HG03135 (cell line): Measurements from ENCODE around the gene PCNT.
"Not testable (repeated sequence)": the region's sequence is repeated elsewhere in the genome, so short reads cannot be mapped to it uniquely, and the experiment has no call there.

Source experiments
- ATAC-seq: cut with Tn5 transposase; IDR thresholded peaks from one replicate; pipeline ENCODE4 v1.9.1; 2021; ENCODE audit warnings: mild to moderate bottlenecking, moderate library complexity; ENCODE audit not compliant: unreplicated experiment

The PCNT gene

DNA sequence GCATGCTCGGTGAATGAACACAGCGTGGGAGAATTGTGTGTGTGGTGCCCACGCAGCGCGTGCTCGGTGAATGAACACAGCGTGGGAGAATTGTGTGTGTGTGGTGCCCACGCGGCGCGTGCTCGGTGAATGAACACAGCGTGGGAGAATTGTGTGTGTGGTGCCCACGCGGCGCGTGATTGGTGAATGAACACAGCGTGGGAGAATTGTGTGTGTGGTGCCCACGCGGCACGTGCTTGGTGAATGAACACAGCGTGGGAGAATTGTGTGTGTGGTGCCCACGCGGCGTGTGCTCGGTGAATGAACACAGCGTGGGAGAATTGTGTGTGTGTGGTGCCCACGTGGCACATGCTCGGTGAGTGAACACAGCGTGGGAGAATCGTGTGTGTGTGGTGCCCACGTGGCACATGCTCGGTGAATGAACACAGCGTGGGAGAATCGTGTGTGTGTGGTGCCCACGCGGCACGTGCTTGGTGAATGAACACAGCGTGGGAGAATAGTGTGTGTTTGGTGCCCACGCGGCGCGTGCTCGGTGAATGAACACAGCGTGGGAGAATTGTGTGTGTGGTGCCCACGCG is 79.4 kb downstream of the PCNT start:
- not testable (repeated sequence) for ATAC-seq

DNA sequence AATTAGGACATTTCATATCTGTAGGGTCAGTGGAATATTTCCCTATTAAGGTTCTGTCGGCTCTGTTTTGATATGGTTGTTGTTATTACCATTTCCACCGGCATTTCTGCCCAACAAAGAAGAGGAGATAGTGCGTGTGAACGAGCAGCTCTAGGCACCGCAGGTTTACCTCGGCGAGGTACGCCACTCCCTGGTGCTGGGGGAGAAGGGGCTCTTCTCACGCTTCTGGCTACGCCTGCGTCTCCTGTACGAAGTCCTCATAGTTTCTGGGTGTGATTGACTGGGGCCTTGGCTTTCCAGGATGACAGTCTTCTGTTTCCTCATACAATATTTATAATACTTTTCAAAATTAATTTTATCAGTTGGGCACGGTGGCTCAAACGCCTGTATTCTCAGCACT is 80.3 kb downstream of the PCNT start:
- no peak for ATAC-seq

DNA sequence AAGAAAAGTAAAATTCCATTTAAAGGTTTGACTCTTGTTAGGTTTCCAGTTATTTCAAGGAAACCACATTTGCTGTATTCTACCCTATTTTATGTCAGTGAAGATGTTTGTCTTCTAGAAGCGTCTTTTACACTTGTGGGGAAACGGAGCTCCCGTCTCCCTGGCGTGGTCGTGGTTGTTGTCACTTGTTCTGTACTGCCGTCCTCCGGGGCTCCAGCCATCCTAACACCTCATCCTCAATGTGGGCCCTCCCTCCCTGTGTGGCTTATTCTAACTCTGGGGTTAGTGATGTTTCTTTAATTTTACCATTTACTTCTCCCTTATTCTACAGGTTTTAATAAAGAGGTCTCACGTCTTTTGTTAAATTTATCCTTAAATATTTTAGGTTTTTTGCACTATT is 82.0 kb downstream of the PCNT start:
- ATAC-seq = no peak

DNA sequence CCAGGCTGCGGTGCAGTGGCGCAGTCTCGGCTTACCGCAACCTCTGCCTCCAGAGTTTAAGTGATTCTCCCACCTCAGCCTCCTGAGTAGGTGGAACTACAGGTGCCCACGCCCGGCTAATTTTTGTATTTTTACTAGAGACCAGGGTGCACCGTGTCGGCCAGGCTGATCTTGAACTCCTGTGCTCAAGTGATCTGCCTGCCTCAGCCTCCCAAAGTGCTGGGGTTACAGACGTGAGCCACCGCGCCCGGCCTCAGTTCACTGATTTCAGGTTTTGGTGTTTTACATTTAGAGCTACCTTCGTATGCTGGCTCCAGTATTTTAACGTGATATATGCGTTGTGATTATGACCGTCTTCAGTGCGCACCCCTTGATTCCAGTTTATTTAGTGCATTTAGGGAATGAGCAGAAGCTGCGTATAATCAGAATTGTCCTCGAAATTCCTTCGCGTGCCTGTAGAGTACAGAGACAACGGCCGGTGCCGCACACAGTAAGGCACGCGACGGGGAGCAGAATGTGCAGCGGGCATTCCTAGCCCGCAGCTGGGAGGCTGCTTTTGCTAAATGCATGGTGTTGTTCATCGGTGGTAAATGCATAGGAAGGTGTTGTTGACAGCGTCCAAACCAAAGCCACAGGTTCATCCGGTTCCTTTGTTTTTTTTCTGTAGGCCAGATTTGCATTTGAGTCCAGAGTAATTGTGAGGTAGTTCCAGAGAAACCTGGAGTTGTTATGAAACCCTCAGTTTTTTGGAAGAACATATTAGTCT is 85.9 kb downstream of the PCNT start:
- ATAC-seq = no peak

DNA sequence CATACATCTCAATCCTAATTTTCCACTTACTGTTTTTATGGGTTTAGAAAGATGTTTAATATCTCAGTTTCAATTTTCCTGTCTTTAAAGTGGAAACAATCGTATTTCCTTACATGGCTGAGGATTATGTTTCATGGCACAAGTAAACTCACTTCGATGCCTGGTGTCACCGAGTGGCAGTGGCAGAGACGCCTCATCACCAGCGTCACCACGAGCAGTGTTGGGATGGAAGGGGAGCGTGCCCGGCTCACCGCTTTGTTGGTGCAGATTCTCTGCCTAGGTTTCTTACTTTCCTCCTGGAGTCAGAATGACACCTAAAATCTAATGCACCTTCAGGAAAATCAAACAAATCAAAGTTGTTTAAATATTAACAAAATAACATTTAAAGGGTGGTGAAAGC is 86.6 kb downstream of the PCNT start:
- no peak for ATAC-seq

DNA sequence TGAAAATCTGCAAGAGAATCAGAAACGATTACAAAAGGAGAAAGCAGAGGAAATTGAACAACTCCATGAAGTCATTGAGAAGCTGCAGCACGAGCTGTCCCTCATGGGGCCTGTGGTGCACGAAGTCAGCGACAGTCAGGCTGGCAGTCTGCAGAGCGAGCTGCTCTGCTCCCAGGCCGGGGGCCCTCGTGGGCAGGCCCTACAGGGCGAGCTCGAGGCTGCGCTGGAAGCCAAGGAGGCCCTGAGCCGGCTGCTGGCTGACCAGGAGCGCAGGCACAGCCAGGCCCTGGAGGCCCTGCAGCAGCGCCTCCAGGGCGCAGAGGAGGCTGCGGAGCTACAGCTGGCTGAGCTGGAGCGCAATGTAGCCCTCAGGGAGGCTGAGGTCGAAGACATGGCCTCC is 87.3 kb downstream of the PCNT start:
- no peak for ATAC-seq

DNA sequence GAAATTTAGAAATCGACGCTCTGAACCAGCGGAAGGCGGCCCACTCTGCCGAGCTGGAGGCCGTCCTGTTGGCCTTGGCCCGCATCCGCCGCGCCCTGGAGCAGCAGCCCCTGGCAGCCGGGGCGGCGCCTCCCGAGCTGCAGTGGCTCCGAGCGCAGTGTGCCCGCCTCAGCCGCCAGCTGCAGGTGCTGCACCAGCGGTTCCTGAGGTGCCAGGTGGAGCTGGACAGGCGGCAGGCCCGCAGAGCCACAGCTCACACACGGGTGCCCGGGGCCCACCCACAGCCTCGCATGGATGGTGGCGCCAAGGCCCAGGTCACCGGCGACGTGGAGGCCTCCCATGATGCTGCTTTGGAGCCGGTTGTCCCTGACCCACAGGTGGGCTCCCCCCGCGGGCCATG is 87.7 kb downstream of the PCNT start:
- ATAC-seq = no peak

DNA sequence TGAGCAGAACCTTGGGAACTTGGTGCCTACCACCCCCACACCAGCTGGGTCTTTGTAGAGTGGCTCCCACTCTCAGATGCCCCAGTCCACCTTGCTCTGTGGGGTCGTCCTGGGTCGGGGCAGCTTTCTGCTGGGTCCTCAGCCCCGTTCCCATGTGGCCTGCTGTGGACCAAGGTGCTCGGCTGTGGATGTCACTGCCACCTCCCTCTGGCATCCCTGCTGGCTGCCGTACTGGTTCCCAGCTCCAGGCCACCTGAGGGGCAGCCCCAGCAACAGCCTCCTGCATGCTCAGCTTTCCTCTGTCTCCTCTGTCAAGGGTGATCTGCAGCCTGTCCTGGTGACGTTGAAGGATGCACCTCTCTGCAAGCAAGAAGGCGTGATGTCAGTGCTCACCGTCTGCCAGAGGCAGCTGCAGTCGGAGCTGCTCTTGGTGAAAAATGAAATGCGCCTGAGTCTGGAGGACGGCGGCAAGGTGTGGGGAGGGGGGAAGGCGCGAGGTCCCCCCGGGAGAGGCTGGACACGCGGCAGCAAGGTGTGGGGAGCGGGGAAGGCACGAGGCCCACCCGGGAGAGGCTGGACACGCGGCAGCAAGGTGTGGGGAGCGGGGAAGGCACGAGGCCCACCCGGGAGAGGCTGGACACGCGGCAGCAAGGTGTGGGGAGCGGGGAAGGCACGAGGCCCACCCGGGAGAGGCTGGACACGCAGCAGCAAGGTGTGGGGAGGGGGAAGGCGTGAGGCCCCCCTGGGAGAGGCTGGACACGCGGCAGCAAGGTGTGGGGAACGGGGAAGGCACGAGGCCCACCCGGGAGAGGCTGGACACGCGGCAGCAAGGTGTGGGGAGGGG is 88.8 kb downstream of the PCNT start:
- no peak for ATAC-seq

DNA sequence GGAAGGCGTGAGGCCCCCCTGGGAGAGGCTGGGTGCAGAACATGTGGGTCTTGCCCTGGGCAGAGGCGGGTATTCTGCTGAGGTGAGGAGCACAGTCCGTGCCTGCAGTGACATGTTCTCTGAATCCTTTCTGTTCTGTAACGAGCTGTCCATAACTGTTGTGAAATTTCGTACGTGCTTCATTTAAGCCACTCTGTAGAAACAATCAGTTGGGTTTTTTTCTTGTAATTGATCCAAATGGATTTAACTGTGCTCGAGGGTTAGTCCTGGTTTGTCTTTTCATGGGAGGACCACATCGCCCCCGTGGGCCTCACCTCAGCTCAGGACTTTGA is 89.4 kb downstream of the PCNT start:
- ATAC-seq = no peak

DNA sequence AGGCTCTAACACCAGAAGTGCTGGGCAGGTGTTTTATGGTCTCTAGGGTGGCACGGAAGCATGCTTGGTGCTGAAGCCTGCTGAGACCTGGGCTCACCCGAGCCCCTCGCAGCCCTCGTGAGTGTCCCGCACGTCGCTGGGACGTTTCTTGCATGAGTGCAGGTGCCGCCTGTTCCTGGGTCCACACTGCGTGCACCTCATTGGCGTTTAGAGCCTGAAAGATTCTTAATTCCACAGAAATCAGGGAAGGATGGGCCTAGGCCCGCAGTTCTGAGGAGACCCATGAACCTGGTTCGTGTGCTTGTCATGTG is 91.0 kb downstream of the PCNT start:
- ATAC-seq = no peak

DNA sequence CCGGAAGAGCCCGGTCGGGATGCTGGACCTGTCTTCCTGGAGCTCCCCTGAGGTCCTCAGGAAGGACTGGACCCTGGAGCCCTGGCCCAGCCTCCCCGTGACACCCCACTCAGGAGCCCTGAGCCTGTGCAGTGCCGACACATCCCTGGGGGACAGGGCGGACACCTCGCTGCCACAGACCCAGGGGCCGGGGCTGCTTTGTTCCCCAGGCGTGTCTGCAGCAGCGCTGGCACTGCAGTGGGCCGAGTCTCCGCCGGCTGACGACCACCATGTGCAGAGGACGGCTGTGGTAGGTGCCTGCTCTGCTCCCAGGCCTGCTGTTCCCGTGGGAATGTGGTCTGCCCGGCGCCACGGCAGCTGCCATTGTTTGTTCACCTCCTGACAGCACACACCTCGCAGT is 92.6 kb downstream of the PCNT start:
- no peak for ATAC-seq

DNA sequence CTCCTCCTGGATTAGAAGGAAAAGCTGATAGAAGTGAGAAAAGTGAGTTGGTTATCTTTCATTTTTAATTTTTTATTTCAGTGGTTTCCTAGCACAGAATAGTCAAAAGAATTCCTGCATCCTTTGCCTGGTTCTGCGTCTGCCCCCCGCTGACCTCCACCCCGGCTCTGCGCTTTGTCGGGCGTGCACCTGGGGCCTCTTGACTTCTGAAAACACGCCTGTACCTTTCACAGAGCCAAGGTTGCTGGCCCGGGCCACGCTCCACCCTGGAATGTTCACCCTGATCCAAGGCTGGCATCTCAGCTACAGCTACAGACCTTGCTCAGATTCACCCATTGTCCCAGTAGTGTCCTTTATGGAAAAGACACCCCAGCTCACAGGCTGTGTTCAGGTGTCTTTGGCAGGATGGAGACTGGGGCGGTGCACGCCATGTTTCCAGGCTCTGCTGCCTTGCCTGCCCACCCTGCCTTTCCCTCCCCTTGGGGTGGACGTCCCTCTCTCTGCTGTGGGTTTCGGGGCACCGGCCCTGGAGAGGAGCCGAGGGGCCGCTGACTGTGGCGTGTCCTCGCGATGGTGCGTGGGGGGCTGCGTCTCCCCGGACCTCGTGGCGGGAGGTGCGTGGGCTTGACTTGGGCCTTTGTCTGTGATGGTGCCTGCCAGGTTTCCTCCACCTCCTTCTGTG is 94.5 kb downstream of the PCNT start:
- ATAC-seq = no peak

DNA sequence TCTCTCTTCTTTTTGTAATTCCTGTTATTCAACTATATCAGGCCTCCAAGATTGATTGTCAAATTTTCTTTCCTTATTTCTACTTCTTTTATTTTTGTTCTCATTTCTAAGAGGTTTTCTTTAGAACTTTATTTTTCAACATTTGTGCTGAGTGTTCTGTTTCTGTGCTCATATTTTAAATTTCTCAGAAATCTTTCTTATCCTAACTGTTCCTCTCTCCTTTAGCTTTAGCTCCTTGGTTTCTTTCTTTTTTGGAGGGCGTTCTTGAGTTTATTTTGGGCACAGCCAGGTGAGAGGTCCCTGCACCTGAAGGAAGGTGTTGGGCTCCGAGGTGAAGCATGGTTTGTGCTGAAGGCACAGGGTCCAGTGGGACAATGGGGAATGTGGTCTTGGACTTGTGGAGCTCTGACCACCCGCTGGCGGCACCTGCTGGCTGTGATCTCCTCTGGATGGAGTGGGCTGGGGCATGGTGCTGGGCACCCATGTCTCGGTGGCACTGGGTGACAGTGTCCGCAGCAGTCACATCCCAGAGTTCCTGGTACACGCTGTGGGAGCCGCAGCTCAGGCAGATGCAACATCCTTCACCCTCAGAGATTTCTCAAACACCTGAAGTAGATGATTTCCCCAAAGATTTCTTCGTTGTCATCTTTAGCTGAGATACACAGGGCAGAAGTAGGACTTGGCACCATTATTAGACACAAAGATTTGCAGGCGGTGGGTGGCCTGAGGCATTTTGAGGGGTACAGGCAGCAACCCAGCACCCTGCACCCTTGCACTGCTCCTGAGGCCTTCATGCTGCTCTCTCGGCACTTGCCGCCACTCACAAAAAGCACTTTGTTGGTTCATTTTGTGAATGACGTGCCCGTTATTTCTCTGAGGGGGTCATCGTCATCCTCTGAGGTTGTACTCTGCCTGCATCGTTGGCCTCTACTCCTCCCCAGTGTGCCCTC is 96.6 kb downstream of the PCNT start:
- ATAC-seq = no peak

DNA sequence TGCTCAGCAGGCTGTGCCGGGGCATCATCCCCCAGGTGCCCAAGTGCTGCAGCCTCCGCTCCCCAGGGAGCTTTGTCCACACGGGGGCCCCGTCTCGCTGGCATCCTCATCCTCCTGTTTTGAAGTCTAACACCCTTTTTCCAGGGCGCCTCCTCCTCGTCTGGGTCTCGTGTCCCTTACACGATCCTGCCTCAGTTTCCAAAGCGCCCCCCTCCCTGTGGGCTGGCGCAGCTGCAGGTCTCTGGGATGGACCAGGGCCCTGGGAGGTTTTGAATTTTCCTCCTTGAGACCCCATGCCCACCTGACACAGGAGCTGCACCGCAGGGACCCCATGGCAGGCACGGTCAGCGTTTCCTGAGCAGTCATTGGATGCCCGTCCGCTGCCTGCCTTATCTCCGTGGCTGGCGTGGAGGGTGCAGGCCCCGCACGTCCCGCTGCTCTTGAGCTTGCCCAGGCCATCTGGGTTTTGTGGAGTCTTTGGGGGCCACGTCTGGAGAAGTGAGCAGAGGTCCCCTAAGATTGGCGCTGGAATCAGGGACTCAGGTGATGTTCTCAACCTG is 97.3 kb downstream of the PCNT start:
- no peak for ATAC-seq

DNA sequence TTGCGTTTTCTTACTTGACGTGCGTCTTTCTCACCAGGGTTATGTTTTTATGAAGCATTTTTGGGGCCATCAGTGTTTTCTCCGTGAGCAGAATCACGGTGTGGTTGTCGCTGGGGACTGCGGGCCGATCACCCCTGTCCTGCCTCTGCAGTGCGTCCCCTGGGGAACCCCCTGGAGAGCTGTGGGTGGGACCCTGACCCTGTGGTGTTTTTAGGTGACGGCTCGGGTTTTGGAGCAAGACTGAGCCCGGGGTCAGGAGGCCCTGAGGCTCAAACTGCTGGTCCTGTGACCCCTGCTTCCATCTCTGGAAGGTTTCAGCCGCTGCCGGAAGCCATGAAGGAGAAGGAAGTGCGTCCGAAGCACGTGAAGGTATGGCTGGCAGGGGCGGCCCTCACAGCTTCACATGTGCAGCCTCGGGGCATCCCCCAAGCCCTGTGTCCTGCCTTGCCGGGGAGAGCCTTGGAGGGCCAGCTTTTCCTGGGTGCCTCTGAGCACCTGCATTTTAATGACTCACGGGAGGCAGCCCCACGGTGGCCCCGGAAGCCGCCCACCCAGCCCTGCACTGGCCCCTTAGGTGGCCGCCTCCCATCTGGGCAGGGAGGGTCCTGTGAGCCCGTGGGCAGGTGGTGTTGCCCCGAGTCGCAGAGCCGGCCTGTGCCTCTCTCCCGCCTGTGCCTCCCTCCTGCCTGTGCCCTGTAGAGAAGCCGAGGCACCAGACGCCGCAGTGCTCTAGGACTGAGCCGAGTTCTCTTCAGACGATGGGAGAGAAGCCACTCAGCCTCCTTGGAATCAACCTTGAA is 98.0 kb downstream of the PCNT start:
- ATAC-seq = no peak

DNA sequence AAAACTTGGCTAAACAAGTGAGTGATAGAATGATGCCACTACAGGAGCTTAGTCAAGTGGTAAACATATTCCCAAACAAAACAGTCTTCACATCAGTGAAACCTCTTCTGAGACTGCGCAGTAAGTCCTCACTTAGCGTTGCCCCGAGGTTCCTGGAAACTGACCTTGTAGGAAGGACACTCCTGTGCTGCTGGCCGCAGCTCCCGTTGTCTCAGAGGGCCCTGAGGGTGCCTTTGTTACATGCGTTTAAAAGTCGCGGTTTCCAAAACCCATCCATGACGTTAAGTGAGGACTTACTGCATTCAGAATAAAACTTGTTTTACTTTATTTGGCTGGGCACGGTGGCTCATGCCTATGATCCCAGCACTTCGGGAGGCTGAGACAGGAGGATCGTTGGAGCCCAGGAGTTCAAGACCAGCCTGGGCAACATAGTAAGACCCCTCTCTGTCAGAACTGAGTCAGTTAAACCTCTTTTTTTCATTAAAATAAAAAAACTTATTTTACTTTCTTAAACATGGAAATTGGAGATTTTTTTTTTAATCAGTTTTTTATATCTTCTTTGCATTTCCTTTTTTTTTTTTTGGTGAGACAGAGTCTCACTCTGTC is 98.8 kb downstream of the PCNT start:
- ATAC-seq = no peak

DNA sequence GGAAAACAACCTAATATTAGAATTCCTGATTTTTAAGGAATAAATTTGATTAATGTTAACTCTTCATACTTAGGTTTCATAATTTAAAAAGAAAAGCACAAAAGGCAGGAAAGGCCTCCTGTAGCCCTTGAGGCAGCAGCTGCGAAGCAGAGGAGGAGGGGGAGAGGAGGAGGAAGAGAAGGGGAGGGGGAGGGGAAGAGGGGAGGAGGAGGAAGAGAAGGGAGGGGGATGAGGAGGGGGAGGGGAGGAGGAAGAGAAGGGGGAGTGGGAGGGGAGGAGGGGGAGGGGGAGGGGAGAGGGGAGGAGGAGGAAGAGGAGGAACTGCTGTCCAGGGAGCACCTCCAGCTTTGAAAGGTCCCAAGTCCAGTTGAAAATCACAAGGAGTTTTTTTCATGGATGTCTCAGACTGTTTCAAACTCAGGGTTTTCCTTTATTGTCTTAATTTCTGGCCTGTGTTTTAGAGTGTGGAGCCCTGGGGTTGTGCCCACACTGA is 99.6 kb downstream of the PCNT start:
- no peak for ATAC-seq

DNA sequence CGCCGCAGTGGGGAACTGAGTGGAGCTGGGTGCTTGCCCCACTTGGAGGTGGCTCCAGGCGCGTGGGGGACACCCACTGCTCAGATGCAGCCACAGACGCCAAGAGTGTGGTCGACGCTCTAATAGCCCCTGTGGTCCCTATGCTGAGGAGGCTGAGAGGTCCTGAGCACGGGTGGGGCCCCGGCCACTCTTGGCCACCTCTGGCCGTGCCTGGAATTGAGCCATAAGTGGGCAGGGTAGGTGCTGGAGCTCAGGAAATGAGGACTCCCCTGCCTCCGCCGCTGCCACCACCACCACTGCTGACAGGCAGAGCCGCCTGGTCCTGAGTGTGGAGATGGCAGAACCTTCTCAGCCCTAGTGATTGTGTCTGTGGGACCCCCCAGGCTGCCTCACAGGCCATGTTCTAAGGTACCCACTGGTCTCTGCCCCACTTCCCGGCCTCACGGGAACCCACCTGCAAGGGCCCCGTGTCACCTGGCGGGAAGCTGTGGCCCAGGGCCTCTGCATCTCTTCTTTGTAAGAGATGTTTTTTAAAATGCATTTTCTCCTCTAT is 100.2 kb downstream of the PCNT start:
- ATAC-seq = no peak

DNA sequence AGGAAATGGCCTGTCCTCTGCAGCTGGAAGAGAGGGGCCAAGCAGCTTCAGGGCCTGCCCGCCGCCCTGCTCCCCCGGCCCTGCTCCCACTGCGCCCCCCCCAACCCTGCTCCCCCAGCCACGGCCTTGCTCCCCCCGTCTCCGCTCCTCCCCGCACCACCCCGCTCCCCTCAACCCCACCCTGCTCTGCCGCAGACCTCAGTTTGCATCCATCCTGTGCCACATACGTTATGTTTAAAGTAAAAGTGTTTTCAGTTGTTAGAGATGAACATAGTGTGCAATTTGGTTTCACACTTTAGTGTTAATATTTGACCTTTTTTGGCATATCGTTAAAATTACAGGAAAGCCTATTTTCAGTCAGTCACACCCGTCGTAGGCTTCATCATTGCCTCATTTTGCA is 100.7 kb downstream of the PCNT start:
- ATAC-seq = no peak
